H1 (cell line): ENCODE data around the gene IKZF3.

Source experiments
- BCL11A ChIP-seq, 2 experiments: IDR thresholded peaks; one replicate each; pipeline ENCODE4 v1.6.1; 2011; ENCODE audit warnings: low read depth in 2 of 2, low read length in 2 of 2, mild to moderate bottlenecking in 2 of 2
- EP300 ChIP-seq, 2 experiments: IDR thresholded peaks; 1 replicate in 1 of 2; 2 replicates in 1 of 2; pipeline ENCODE4 v1.6.1; 2011 to 2012; ENCODE audit warnings: low read depth in 2 of 2, low read length in 2 of 2, mild to moderate bottlenecking in 2 of 2, borderline replicate concordance in 1 of 2, inconsistent platforms in 1 of 2, moderate library complexity in 1 of 2
- KDM1A ChIP-seq: fragments of 200-600, 300-600 bp; sonication (generic); IDR thresholded peaks from 2 replicates; pipeline ENCODE4 v1.7.1; 2016; ENCODE audit warnings: mild to moderate bottlenecking, low read length, borderline replicate concordance
- PHF8 ChIP-seq: fragments of 200-600 bp; sonication (generic); conservative IDR thresholded peaks from 2 replicates; pipeline ENCODE4 v1.7.1; 2012; ENCODE audit warnings: low read depth, mild to moderate bottlenecking, inconsistent platforms, low read length, moderate library complexity
- POLR2A ChIP-seq, 2 experiments: IDR thresholded peaks; 1 replicate in 1 of 2; 2 replicates in 1 of 2; pipeline ENCODE4 v1.6.1; 2011; ENCODE audit warnings: low read depth in 2 of 2, low read length in 2 of 2, mild to moderate bottlenecking in 2 of 2; ENCODE audit errors: control extremely low read depth in 1 of 2
- RBBP5 ChIP-seq: IDR thresholded peaks from 2 replicates; pipeline ENCODE4 v1.7.1; 2012; ENCODE audit warnings: low read depth, mild to moderate bottlenecking, inconsistent platforms, low read length, moderate library complexity, borderline replicate concordance
- SIN3A ChIP-seq, 2 experiments: IDR thresholded peaks in 1 of 2; conservative IDR thresholded peaks in 1 of 2; 2 replicates each; pipeline ENCODE4 v1.6.1; 2011 to 2012; ENCODE audit warnings: low read length in 2 of 2, improper control_type of control experiment in 1 of 2, low read depth in 1 of 2, mild to moderate bottlenecking in 1 of 2
- TEAD4 ChIP-seq: IDR thresholded peaks from 2 replicates; pipeline ENCODE4 v1.6.1; 2012; ENCODE audit warnings: low read depth, low read length, inconsistent platforms, mixed read lengths
- TF ChIP-seq, protein P1 (sequence below), 3 experiments: IDR thresholded peaks; 1 replicate in 2 of 3; 2 replicates in 1 of 3; pipeline versions ENCODE4 v1.5.1 to v1.6.1; 2011; ENCODE audit warnings: low read length in 3 of 3, mild to moderate bottlenecking in 3 of 3, inconsistent platforms in 2 of 3, low read depth in 1 of 3, moderate library complexity in 1 of 3; ENCODE audit not compliant: insufficient read depth in 1 of 3; ENCODE audit errors: control extremely low read depth in 1 of 3

DNA sequence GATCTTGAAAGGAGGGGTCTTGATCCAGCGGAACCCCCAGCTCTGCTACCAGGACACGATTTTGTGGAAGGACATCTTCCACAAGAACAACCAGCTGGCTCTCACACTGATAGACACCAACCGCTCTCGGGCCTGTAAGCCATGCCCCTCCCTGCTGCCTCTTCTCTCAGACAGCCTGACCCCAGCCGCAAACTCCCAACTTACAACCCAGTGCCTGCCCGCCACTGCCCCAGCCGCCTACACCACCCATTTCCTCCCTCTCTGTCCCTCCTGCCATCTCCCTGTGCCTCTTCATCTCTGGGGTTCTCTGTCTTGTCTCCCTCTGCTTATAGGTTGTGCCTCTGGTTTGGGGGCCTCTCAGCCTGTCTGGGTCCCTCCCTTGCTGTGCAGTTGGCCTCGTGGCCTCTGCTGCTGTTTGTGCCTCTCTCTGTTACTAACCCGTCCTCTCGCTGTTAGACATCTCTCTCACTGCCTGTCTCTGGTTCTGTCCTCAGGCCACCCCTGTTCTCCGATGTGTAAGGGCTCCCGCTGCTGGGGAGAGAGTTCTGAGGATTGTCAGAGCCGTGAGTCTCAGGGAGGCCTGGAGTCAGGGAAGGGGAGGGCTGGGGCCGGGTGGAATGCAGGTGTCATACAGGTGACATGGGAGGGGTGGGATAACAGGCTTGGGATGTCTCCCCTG, 154.7 kb downstream of the IKZF3 start:
- no peak for TF ChIP-seq KDM1A
- TF ChIP-seq EP300 (IDR thresholded peaks at IDR 0.05; ENCODE audit: borderline replicate concordance in 1 of 2, low read depth in 2 of 2, low read length in 2 of 2): no peak
- no peak for TF ChIP-seq POLR2A (IDR thresholded peaks at IDR 0.05; ENCODE audit: control extremely low read depth in 1 of 2, low read depth in 2 of 2, low read length in 2 of 2)
- TF ChIP-seq RBBP5: no peak
- no peak for TF ChIP-seq BCL11A (IDR thresholded peaks at IDR 0.05; ENCODE audit: low read depth in 2 of 2, low read length in 2 of 2)
- no peak for TF ChIP-seq TEAD4
- TF ChIP-seq, protein P1, sequence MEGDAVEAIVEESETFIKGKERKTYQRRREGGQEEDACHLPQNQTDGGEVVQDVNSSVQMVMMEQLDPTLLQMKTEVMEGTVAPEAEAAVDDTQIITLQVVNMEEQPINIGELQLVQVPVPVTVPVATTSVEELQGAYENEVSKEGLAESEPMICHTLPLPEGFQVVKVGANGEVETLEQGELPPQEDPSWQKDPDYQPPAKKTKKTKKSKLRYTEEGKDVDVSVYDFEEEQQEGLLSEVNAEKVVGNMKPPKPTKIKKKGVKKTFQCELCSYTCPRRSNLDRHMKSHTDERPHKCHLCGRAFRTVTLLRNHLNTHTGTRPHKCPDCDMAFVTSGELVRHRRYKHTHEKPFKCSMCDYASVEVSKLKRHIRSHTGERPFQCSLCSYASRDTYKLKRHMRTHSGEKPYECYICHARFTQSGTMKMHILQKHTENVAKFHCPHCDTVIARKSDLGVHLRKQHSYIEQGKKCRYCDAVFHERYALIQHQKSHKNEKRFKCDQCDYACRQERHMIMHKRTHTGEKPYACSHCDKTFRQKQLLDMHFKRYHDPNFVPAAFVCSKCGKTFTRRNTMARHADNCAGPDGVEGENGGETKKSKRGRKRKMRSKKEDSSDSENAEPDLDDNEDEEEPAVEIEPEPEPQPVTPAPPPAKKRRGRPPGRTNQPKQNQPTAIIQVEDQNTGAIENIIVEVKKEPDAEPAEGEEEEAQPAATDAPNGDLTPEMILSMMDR (IDR thresholded peaks at IDR 0.05; ENCODE audit: control extremely low read depth in 1 of 3, insufficient read depth in 1 of 3, low read depth in 1 of 3, low read length in 3 of 3): no peak
- TF ChIP-seq SIN3A (conservative IDR thresholded peaks at IDR 0.05 in 1 of 2, IDR thresholded peaks at IDR 0.05 in 1 of 2; ENCODE audit: low read depth in 1 of 2, low read length in 2 of 2): no peak
- no peak for TF ChIP-seq PHF8
